SK-N-SH (cell line): ENCODE data around the gene MAPK4.

Experiments
- FOXJ3 ChIP-seq: sonication (generic); formaldehyde crosslinking; IDR thresholded peaks from 2 replicates; pipeline ENCODE4 v1.5.1; 2020; ENCODE audit warnings: mild to moderate bottlenecking, missing genetic modification reagents
- TF ChIP-seq, protein P1 (sequence below): fragments of 200-600 bp; sonication (generic); IDR thresholded peaks from 2 replicates; pipeline ENCODE4 v1.6.1; 2017; ENCODE audit warnings: antibody characterized with exemption, mild to moderate bottlenecking, moderate library complexity

DNA sequence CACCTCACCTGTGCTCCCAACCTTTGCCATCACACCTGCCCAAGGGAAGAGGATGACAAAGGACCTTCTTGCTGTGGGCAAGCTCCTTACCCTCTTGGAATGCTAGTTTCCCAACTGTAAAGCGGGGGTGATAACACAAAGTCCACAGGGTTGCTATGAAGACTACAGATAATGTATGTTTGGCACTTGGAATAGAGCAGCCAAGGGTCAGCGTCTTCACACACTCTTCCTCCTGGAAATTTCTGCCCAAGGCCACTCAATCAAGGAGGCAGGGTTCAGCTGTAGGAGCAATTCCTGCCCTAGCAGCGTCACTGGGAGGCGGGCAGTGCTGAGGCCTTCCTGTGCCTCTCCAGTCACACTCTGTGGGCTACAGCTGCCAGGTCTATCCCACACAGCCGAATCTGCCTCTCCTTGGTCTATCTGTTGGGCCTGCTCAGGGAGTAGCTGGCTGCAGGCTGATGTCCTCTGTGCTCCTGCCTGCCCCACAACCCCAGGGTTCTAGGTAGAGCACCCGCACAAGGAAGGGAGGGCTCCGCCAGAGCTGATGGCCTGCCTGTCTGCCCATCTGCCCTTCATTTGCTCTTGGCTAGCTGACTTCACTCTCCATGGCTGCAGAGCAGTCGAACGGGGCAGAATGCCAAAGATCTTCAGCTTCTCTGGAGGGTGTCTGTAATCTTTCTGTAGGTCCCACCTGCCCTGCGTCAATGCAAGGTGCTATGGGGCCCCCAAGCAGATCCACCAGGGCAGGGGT lies 168.0 kb downstream of the MAPK4 start:
- TF ChIP-seq, protein P1, sequence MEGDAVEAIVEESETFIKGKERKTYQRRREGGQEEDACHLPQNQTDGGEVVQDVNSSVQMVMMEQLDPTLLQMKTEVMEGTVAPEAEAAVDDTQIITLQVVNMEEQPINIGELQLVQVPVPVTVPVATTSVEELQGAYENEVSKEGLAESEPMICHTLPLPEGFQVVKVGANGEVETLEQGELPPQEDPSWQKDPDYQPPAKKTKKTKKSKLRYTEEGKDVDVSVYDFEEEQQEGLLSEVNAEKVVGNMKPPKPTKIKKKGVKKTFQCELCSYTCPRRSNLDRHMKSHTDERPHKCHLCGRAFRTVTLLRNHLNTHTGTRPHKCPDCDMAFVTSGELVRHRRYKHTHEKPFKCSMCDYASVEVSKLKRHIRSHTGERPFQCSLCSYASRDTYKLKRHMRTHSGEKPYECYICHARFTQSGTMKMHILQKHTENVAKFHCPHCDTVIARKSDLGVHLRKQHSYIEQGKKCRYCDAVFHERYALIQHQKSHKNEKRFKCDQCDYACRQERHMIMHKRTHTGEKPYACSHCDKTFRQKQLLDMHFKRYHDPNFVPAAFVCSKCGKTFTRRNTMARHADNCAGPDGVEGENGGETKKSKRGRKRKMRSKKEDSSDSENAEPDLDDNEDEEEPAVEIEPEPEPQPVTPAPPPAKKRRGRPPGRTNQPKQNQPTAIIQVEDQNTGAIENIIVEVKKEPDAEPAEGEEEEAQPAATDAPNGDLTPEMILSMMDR = no peak
- no peak for TF ChIP-seq FOXJ3 (CRISPR knock-in tag)
